SU-DHL-6 (cell line): ENCODE measurements around the gene LAMTOR4.

Experiments used
- EZH2phosphoT487 ChIP-seq: fragments of 200-600 bp; sonication (generic), shearing (Covaris generic); conservative IDR thresholded peaks from 2 replicates; pipeline ENCODE4 v1.6.1; 2018; ENCODE audit warnings: mild to moderate bottlenecking, antibody characterized with exemption, low read length, moderate library complexity, mixed read lengths
- TF ChIP-seq, protein P1 (sequence below): fragments of 200-600 bp; sonication (generic); IDR thresholded peaks from one replicate; pipeline ENCODE4 v1.5.1; 2017; ENCODE audit warnings: antibody characterized with exemption, mild to moderate bottlenecking, low read length, moderate library complexity; ENCODE audit not compliant: insufficient read depth, poor library complexity, severe bottlenecking

DNA sequence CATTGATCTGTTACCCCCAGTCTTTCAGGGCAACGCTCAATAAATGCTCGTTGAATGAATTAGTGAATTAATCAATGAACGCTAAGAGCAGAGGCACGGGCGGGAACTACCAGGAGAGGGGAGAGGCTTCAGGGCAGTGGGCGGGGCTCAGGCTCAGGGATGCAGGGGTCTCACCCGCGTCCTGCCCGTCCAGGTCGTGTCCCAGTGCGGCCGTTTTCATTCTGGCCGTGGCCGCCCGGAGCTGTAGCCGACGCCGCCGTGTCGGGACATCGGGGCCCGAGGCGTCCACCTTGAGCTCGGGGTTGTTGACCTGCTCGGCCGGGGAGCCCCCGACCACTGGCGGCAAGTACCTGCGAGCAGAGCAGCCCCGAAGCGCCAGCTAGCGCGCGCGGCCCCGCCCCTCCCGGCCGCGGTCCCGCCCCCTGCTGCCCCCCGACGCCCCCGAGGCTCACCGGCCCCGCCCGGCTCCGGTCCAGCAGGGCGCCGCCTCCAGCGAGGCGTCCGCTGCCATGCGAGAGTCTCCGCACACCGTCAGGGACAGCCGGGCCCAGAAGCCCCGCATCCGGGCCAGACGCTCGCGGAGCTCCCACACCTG is 22.5 kb downstream of the LAMTOR4 start:
- TF ChIP-seq, protein P1, sequence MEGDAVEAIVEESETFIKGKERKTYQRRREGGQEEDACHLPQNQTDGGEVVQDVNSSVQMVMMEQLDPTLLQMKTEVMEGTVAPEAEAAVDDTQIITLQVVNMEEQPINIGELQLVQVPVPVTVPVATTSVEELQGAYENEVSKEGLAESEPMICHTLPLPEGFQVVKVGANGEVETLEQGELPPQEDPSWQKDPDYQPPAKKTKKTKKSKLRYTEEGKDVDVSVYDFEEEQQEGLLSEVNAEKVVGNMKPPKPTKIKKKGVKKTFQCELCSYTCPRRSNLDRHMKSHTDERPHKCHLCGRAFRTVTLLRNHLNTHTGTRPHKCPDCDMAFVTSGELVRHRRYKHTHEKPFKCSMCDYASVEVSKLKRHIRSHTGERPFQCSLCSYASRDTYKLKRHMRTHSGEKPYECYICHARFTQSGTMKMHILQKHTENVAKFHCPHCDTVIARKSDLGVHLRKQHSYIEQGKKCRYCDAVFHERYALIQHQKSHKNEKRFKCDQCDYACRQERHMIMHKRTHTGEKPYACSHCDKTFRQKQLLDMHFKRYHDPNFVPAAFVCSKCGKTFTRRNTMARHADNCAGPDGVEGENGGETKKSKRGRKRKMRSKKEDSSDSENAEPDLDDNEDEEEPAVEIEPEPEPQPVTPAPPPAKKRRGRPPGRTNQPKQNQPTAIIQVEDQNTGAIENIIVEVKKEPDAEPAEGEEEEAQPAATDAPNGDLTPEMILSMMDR, result no peak
- no peak for TF ChIP-seq EZH2phosphoT487
